ENCODE results near the gene FAM107B. TPM values are rescaled to one million over a fixed set of nuclear protein-coding genes. Genes with fewer than 3 reads are reported as not detected.

FAM107B gene
- total RNA-seq, 1 experiment from 2014 or later = 41.3 TPM

DNA sequence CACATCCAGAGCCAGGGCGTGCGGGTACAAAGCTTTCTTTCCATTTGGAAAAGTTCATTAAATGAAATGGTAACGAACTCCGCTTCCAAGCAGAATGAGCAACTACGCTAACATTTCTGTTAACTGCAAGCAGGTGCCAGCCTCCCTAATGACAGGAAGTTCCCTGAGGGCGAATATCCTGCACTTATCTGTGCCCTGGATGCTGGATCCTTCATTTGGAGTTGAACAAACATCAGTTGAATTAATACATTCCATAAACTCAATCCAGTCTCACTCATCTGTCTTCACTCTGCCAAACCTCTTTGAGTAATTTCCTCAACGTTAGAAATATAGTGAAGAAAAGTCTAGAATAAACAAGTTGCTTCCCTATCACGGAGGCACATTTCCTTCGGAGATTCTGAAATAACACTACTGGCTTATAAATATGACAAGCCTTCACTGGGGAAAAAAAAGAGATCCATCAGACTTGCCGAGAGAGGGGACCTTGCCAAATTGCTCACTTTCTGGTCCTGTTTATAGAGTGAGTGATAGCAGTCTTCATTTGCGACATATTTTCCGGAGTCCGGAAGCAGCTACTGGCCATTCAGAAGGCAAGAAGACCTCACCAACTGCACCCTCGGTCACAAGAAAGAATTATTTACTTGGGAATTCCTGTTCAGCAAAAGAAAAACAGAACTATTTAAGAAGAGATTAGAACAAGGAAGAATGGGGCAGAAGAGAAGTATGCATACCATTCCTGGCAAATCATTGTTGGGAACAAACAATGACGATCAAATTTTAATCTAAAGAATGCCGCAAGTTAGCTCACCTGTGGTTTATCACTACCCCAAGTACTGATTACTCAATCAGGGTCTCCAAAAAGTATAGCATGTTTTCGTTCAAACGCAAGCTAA is 196.4 kb downstream of the FAM107B start:
- no peaks in the 10 kb centered on the region for H3K4me1 Mint-ChIP-seq (ENCODE audit: insufficient read depth, unreplicated experiment)
- no peak overlapping the region for H3K4me3 Mint-ChIP-seq (ENCODE audit: unreplicated experiment)
- TF ChIP-seq, protein P1, sequence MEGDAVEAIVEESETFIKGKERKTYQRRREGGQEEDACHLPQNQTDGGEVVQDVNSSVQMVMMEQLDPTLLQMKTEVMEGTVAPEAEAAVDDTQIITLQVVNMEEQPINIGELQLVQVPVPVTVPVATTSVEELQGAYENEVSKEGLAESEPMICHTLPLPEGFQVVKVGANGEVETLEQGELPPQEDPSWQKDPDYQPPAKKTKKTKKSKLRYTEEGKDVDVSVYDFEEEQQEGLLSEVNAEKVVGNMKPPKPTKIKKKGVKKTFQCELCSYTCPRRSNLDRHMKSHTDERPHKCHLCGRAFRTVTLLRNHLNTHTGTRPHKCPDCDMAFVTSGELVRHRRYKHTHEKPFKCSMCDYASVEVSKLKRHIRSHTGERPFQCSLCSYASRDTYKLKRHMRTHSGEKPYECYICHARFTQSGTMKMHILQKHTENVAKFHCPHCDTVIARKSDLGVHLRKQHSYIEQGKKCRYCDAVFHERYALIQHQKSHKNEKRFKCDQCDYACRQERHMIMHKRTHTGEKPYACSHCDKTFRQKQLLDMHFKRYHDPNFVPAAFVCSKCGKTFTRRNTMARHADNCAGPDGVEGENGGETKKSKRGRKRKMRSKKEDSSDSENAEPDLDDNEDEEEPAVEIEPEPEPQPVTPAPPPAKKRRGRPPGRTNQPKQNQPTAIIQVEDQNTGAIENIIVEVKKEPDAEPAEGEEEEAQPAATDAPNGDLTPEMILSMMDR (IDR thresholded peaks at IDR 0.05; ENCODE audit: unreplicated experiment) = no peak
- no TSS peak for BruUV-seq (replicated peaks)
- H3K9me3 Mint-ChIP-seq (ENCODE audit: unreplicated experiment) = no peaks in the 10 kb centered on the region
- ChIA-PET POLR2A (interaction anchor here (0.7 kb wide), 1 partner anchor 25 kb away, joined by 3 read pairs; no protein-coding TSS in a partner anchor), CTCF (interaction anchor here (0.7 to 1.1 kb wide), 2 partner anchors 20 to 30 kb away, joined by 3 to 4 read pairs; no protein-coding TSS in a partner anchor)
- H3K36me3 Mint-ChIP-seq (ENCODE audit: insufficient read depth, unreplicated experiment) = no peaks in the 10 kb centered on the region
- no peak for DNase-seq (ENCODE audit: unreplicated experiment)
- intact Hi-C loops (cut with micrococcal nuclease) = no loop called here
- H3K27ac Mint-ChIP-seq (ENCODE audit: low read depth, unreplicated experiment) = no peak overlapping the region
- H3K27me3 Mint-ChIP-seq (ENCODE audit: insufficient read depth, unreplicated experiment) = no peaks in the 10 kb centered on the region

DNA sequence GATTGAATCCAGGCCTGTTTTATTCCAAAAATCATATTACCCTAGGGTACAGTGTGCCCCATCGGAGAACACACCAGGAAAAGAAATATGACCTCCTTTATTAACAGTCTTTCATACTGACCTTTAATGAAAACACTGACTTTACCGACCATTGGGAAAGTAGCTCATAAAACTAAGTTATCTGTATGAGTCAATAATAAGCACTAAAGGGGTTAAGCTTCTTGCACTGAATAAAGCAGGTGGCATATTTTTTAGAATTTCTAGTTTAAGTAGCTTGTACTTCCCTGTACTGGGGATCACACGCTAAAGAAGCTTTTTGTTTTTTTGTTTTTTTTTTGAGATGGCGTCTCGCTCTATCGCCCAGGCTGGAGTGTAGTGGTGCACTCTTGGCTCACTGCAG is 199.8 kb downstream of the FAM107B start:
- Mint-ChIP-seq H3K4me3 (ENCODE audit: unreplicated experiment) (no peak overlapping the region), H3K9me3 (ENCODE audit: unreplicated experiment) (no peaks in the 10 kb centered on the region), H3K4me1 (ENCODE audit: insufficient read depth, unreplicated experiment) (peaks cover 15% of the 10 kb centered on the region), H3K27ac (ENCODE audit: low read depth, unreplicated experiment) (no peak overlapping the region), H3K27me3 (ENCODE audit: insufficient read depth, unreplicated experiment) (no peaks in the 10 kb centered on the region), H3K36me3 (ENCODE audit: insufficient read depth, unreplicated experiment) (no peaks in the 10 kb centered on the region)
- DNase-seq (ENCODE audit: unreplicated experiment) = no peak
- POLR2A ChIA-PET = no interaction called here
- intact Hi-C loops (cut with micrococcal nuclease) = no loop called here
- no TSS peak for BruUV-seq (replicated peaks)
- TF ChIP-seq, protein P1 (IDR thresholded peaks at IDR 0.05; ENCODE audit: unreplicated experiment) = no peak
- CTCF ChIA-PET = interaction anchor here (0.6 to 1.2 kb wide), 2 partner anchors 9 to 95 kb away, joined by 3 to 4 read pairs; no protein-coding TSS in a partner anchor

DNA sequence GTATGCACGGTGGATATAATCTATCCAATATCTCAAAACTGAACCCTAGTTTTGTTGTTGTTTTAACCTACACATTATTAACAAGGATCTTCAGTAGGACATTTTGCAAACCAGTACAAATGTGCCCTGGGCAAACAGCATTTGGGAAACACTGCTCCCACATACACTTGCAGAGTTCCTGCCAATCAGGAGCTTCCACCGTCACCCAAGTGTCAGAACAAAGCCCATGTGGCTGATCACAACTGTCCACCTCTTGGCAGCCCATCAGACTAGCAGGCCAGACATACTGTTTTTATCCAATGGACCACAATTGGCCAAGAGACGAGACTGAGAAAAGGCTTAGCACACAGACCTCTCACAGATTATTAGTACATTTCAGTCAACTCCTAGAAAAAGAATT is 200.4 kb downstream of the FAM107B start:
- H3K36me3 Mint-ChIP-seq (ENCODE audit: insufficient read depth, unreplicated experiment) = no peaks in the 10 kb centered on the region
- TF ChIP-seq, protein P1 (IDR thresholded peaks at IDR 0.05; ENCODE audit: unreplicated experiment) = no peak
- H3K9me3 Mint-ChIP-seq (ENCODE audit: unreplicated experiment) = no peaks in the 10 kb centered on the region
- ChIA-PET POLR2A (no interaction called here), CTCF (interaction anchor here (1.2 kb wide), 1 partner anchor 9 kb away, joined by 4 read pairs; no protein-coding TSS in a partner anchor)
- no peak overlapping the region for H3K27ac Mint-ChIP-seq (ENCODE audit: low read depth, unreplicated experiment)
- peaks cover 15% of the 10 kb centered on the region for H3K4me1 Mint-ChIP-seq (ENCODE audit: insufficient read depth, unreplicated experiment)
- intact Hi-C loops (cut with micrococcal nuclease) = no loop called here
- H3K27me3 Mint-ChIP-seq (ENCODE audit: insufficient read depth, unreplicated experiment) = no peaks in the 10 kb centered on the region
- no TSS peak for BruUV-seq (replicated peaks)
- no peak for DNase-seq (ENCODE audit: unreplicated experiment)
- H3K4me3 Mint-ChIP-seq (ENCODE audit: unreplicated experiment) = no peak overlapping the region

DNA sequence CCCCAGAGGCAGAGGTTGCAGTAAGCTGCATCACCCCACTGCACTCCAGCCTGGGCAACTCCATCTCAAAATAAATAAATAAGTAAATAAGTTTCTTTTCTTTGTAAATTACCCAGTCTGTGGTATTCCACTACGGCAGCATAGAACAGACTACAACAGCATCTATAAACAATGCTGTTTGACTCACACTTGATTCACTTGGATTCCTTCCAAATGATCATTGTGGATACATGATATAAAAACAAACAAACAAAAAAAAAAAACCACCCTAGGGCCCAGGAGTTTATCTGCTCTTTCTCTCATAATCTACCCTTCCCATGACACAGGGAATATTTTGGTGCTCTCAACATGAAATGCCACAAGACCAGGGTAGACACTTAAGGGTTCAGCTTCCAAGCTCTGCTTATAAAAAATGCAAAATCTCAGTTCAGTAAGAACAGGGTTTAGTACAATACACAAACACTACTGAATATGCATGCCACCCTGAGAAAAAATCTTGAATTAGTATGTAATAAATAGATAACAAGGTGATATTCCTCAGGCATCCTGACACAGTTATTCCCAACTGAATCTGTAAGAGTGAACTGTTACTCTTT is 200.9 kb downstream of the FAM107B start:
- POLR2A ChIA-PET = interaction anchor here (0.6 kb wide), 1 partner anchor 29 kb away, joined by 3 read pairs; no protein-coding TSS in a partner anchor
- BruUV-seq (replicated peaks) = no TSS peak
- Mint-ChIP-seq H3K4me1 (ENCODE audit: insufficient read depth, unreplicated experiment) (peaks cover 15% of the 10 kb centered on the region), H3K9me3 (ENCODE audit: unreplicated experiment) (no peaks in the 10 kb centered on the region), H3K27ac (ENCODE audit: low read depth, unreplicated experiment) (no peak overlapping the region), H3K36me3 (ENCODE audit: insufficient read depth, unreplicated experiment) (no peaks in the 10 kb centered on the region), H3K27me3 (ENCODE audit: insufficient read depth, unreplicated experiment) (no peaks in the 10 kb centered on the region), H3K4me3 (ENCODE audit: unreplicated experiment) (no peak overlapping the region)
- CTCF ChIA-PET = interaction anchor here (1.2 kb wide), 1 partner anchor 10 kb away, joined by 4 read pairs; no protein-coding TSS in a partner anchor
- peak; percentile 65 for DNase-seq (ENCODE audit: unreplicated experiment)
- TF ChIP-seq, protein P1 (IDR thresholded peaks at IDR 0.05; ENCODE audit: unreplicated experiment) = no peak
- intact Hi-C loops (cut with micrococcal nuclease) = loop anchor here (2.0 kb wide), 1 partner anchor 19 kb away; no protein-coding TSS in a partner anchor
